Activated CD4-positive, alpha-beta T cell treated with anti-CD3 and anti-CD28 coated beads, Interleukin-2, amount 10 ng/mL, durations not matched to agents 7 days and 5 days (primary cell): Measurements from ENCODE around the gene TMEM184B. TPM values are rescaled to one million over a fixed set of nuclear protein-coding genes. Genes with fewer than 3 reads are reported as not detected.

Experiments used
- CTCF ChIA-PET: fragments of 350-600 bp; sonication (Branson Sonifier 250); formaldehyde crosslinking; loops from one replicate; lab custom pipeline; 2021; ENCODE audit warnings: antibody characterized with exemption; lab: Charles Lee
- POLR2A ChIA-PET: fragments of 350-600 bp; sonication (Branson Sonifier 250); formaldehyde crosslinking; loops from one replicate; lab custom pipeline; 2021; ENCODE audit warnings: antibody characterized with exemption; lab: Charles Lee
- DNase-seq: peaks from one replicate; pipeline ENCODE4 v3.0.0-alpha.2; 2020
- H3K27ac Mint-ChIP-seq: one replicate; pipeline ENCODE4 v1.8.0; 2021; ENCODE audit warnings: mild to moderate bottlenecking, moderate library complexity, mixed read lengths
- H3K27me3 Mint-ChIP-seq: one replicate; pipeline ENCODE4 v1.8.0; 2021; ENCODE audit warnings: mixed read lengths
- H3K36me3 Mint-ChIP-seq: one replicate; pipeline ENCODE4 v1.8.0; 2021; ENCODE audit warnings: low read depth, mixed read lengths
- H3K4me1 Mint-ChIP-seq: one replicate; pipeline ENCODE4 v1.8.0; 2021; ENCODE audit warnings: mixed read lengths
- H3K4me3 Mint-ChIP-seq: one replicate; pipeline ENCODE4 v1.8.0; 2021; ENCODE audit warnings: mild to moderate bottlenecking, moderate library complexity, mixed read lengths
- H3K9me3 Mint-ChIP-seq: one replicate; pipeline ENCODE4 v1.8.0; 2021; ENCODE audit warnings: mixed read lengths
- total RNA-seq, 2 experiments: library from RNA; stranded (reverse); gene quantifications; one replicate each; pipeline ENCODE4 v1.2.3, GENCODE V29; 2021

The TMEM184B gene
- total RNA-seq, 2 experiments from 2014 or later = 33.8 to 34.5 TPM

DNA sequence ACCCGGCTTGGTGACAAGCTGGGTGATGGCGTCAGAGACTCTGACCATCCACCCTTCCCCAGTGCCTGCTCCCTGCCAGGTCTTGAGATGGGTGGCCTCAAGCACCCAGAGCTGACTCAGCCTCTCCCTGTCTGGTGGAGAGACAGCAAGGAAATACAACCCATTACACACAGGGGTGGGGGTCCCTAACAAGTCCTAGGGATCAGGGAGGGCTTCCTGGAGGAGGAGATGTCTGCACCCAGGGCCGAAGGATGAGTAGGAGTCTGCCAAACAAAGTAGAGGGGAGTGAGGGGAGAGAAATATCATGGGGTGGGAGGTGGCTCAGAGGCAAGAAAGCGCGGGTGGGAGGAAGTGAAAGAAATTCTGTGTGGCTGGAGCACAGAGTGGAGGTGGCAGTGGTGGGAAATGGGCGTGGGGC, 64.2 kb downstream of the TMEM184B start:
- no peak overlapping the region for H3K27ac Mint-ChIP-seq

DNA sequence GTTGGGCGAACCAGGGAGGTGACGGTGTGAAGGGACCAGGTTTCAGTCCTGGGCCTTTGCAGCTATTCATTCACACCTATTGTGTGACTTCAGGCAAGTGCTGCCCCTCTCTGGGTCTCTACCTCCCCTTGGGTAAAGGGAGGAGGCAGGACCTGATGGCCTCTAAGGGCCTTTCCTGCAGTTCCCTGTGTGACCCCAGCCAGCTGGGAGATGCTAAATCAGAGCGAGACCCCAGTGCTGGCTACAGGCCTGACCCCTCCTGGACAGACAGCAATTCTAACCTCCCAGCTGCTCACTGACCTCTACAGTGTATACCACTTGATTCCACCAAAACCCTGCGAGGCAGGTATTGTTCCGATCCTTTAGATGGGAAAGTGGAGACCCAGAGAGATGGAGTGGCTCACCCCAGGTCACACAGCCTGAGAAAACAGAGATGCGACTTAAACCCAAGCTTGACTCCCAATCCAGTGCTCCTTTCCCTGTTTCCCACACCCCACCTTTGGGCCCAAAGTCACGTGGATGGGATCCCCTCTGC, 64.8 kb downstream of the TMEM184B start:
- no peaks in the 10 kb centered on the region for H3K27me3 Mint-ChIP-seq
- H3K4me3 Mint-ChIP-seq = no peak overlapping the region
- ChIA-PET POLR2A (no interaction called here), CTCF (interaction anchor here (0.6 to 1.4 kb wide), 2 partner anchors 8 to 14 kb away, joined by 3 to 5 read pairs; no protein-coding TSS in a partner anchor)
- peaks cover 31% of the 10 kb centered on the region for H3K4me1 Mint-ChIP-seq
- no peaks in the 10 kb centered on the region for H3K9me3 Mint-ChIP-seq
- no peak for DNase-seq
- H3K27ac Mint-ChIP-seq = no peak overlapping the region
- no peaks in the 10 kb centered on the region for H3K36me3 Mint-ChIP-seq

More for the DNA sequence above, 64.2 kb downstream of the TMEM184B start:
- POLR2A ChIA-PET = no interaction called here
- Mint-ChIP-seq H3K27me3 (peaks cover 4% of the 10 kb centered on the region), H3K36me3 (peaks cover 4% of the 10 kb centered on the region), H3K9me3 (no peaks in the 10 kb centered on the region), H3K4me1 (peaks cover 30% of the 10 kb centered on the region), H3K4me3 (no peak overlapping the region)
- DNase-seq = no peak
- CTCF ChIA-PET = no interaction called here

DNA sequence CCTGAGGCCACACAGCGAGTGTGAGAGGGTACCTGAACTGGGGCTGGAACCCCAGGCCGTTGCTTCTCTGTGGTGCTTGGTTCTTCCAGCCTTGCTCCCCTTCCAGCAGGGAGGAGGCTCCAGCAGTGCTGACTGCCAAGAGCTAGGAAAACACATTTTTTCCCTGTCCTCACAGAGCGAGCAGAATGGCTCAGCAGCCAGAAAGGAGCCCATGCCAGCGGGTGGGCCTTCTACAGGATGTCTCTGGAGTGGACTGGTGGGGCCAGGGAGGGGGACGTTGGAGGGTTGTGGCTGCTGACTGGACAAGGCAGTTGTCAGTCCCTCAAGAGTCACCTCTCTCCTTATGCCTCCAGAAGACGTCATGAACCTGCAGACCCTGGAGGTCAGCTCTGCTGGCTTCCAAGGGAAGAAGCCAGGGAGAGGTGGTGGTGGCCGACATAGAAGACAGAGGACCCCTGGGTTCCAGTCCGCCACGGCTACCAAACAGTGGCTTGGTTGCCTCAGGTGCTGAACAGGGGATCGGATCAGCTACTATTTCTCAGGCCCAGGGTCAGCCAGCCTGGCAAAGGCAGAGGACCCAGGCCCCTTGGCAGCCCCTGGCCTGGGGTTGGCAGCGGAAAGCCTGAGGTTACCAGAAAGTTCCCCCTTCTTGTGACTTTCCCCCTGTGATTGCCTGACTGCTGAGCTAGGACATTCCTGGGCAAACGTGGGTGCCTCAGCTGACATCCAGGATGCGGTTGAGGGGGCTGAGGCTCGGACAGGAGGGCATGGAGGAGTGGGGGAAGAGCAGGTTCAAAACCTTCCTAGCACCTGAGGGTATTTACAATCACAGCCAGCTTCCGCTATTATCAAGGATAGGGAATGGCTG, 67.3 kb downstream of the TMEM184B start:
- H3K27ac Mint-ChIP-seq = no peak overlapping the region
- no peaks in the 10 kb centered on the region for H3K36me3 Mint-ChIP-seq
- peaks cover 40% of the 10 kb centered on the region for H3K4me1 Mint-ChIP-seq
- ChIA-PET CTCF (interaction anchor here (0.6 to 1.6 kb wide), 4 partner anchors 9 to 85 kb away, joined by 3 to 5 read pairs (median 3); no protein-coding TSS in a partner anchor), POLR2A (no interaction called here)
- H3K4me3 Mint-ChIP-seq = no peak overlapping the region
- DNase-seq = no peak
- no peaks in the 10 kb centered on the region for H3K27me3 Mint-ChIP-seq
- H3K9me3 Mint-ChIP-seq = no peaks in the 10 kb centered on the region

DNA sequence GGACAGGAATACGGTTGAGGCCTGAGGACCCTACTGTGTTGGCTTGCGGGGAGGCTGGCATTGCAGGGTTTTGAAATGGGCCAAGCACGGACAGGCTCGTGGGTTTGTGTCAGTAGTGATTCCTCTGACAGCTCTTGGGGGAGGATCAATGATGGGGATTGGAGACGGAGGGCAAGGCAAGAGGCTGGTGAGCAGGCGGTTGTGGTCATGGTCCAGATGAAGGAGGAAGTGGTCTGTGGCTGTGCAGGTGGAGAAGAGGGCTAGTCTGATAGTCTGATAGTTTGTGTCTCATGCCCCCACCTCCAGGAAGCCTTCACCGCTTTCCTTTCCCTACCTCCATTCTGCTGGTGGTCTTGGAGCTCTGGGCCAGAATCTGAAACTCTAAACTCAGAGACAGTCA, 68.0 kb downstream of the TMEM184B start:
- no peak for DNase-seq
- peak overlapping the region; percentile 2 for H3K4me3 Mint-ChIP-seq
- peaks cover 43% of the 10 kb centered on the region for H3K4me1 Mint-ChIP-seq
- no peaks in the 10 kb centered on the region for H3K9me3 Mint-ChIP-seq
- H3K36me3 Mint-ChIP-seq = no peaks in the 10 kb centered on the region
- POLR2A ChIA-PET = no interaction called here
- H3K27me3 Mint-ChIP-seq = no peaks in the 10 kb centered on the region
- CTCF ChIA-PET = interaction anchor here (0.6 to 2.4 kb wide), 5 partner anchors 9 to 86 kb away, joined by 3 to 9 read pairs (median 3); no protein-coding TSS in a partner anchor
- H3K27ac Mint-ChIP-seq = peak overlapping the region; percentile 78

DNA sequence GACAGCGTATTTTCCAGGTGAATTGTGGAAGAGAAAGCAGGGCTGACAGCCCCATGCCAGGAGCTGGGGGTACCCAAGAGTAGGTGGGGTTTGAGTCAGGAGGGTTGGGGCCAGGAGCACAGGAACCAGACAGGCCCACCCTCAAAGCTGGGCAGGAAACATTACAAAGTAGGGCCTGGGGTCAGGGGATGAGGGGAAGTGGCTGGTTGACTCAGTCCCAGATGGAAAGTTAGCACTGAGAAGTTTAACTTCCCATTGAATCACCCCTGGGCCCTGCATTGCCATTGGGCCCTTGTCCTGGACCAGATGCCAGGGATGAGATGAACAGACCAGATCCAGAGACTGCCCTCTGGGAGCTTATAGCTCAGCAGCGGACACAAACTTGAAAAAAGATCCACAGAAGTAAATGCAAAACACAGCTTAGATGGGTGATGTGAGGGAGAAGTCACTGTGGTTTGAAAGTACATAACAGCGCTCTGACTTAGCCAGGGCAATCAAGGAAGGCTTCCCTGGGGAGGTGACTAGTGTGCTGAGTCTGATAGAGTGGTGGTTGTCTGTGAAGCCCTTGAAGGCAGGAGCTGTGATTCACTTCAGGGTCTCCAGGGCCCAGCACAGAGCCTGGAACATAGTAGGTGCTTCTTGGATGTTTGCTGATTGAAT, 68.8 kb downstream of the TMEM184B start:
- H3K4me3 Mint-ChIP-seq = peak overlapping the region; percentile 81
- ChIA-PET CTCF (interaction anchor here (0.8 to 2.4 kb wide), 3 partner anchors 11 to 67 kb away, joined by 4 to 9 read pairs (median 5); no protein-coding TSS in a partner anchor), POLR2A (no interaction called here)
- no peaks in the 10 kb centered on the region for H3K36me3 Mint-ChIP-seq
- H3K27me3 Mint-ChIP-seq = no peaks in the 10 kb centered on the region
- no peak for DNase-seq
- peak overlapping the region; percentile 42 for H3K27ac Mint-ChIP-seq
- H3K4me1 Mint-ChIP-seq = peaks cover 48% of the 10 kb centered on the region
- no peaks in the 10 kb centered on the region for H3K9me3 Mint-ChIP-seq

DNA sequence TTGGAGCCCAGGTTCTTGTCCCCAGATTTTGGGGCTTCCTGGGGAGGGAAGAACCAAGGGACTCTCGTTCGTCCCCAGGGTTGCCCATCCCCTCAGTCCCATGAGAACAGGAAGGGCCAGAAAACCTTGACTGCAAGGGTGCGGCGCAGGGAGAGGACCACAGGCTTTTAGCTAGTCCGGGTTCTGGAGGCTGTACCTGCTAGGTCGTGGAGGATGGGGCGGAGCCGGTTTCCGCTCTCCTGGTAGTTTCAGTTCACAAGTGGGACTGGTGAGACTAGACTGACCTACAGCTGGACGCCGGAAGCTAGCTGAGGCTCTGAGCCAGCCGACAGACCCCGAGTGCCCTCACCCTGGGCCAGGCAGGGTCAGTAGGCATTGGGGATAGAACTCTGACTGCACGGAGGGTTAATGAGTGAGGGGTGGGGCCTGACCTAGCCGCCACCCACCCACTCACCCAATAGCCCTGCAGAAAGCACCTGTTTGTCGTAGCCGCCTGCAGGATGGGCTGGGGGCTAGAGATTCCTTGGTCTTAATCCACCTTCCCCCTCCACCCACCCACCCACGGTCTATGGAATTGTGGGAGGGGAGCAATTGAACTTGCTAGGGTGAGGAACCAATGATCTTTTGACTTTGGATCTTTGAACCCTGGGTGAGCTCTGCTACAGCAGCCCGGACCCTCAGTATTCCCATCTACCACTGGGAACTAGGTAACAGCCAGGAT, 69.6 kb downstream of the TMEM184B start:
- ChIA-PET POLR2A (interaction anchor here (0.6 kb wide), 1 partner anchor 12 kb away, joined by 6 read pairs; no protein-coding TSS in a partner anchor), CTCF (interaction anchor here (0.8 to 2.4 kb wide), 3 partner anchors 9 to 27 kb away, joined by 3 to 9 read pairs (median 3); no protein-coding TSS in a partner anchor)
- Mint-ChIP-seq H3K27ac (peak overlapping the region; percentile 86), H3K4me3 (peak overlapping the region; percentile 81), H3K9me3 (no peaks in the 10 kb centered on the region), H3K27me3 (no peaks in the 10 kb centered on the region), H3K36me3 (no peaks in the 10 kb centered on the region), H3K4me1 (peaks cover 49% of the 10 kb centered on the region)
- peak; percentile 54 for DNase-seq

DNA sequence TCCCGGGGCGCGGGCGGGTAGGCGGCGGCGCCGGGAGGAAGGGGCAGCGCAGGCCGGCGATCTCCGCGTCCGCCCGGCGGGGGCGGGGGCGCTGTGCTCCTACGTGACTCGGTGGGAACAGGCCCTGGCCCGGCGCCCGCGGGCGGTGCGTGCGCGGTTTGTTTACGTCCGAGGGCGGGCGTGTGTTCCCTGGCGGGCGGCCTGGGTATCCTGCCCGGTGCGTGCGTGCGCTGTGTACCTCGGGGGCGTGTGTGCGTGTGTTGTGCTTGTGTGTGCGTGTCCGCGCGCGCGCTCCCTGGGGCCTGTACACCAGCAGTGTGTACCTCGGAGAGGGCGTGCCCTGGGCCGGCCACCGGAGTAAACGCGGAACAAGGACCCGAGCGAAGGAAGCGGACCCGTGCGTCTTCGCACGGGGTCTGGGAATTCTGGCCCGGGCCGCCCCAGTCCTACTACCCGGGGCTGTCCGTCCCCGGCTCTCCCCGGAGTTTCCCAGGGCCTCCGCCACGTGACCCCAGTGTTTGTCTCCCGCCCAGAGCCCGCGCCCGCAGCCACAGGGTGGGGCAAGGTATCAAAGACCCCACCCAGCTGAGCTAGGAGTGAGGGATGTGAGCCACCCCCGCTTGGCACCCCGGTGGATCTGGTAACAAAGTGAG, 70.2 kb downstream of the TMEM184B start:
- Mint-ChIP-seq H3K36me3 (no peaks in the 10 kb centered on the region), H3K9me3 (no peaks in the 10 kb centered on the region), H3K27ac (peak overlapping the region; percentile 86), H3K27me3 (no peaks in the 10 kb centered on the region), H3K4me1 (peaks cover 49% of the 10 kb centered on the region), H3K4me3 (peak overlapping the region; percentile 81)
- ChIA-PET CTCF (interaction anchor here (0.6 to 2.4 kb wide), 5 partner anchors 9 to 99 kb away, joined by 3 to 9 read pairs (median 3); no protein-coding TSS in a partner anchor), POLR2A (interaction anchor here (0.6 kb wide), 1 partner anchor 11 kb away, joined by 6 read pairs; no protein-coding TSS in a partner anchor)
- DNase-seq = peak; percentile 62

DNA sequence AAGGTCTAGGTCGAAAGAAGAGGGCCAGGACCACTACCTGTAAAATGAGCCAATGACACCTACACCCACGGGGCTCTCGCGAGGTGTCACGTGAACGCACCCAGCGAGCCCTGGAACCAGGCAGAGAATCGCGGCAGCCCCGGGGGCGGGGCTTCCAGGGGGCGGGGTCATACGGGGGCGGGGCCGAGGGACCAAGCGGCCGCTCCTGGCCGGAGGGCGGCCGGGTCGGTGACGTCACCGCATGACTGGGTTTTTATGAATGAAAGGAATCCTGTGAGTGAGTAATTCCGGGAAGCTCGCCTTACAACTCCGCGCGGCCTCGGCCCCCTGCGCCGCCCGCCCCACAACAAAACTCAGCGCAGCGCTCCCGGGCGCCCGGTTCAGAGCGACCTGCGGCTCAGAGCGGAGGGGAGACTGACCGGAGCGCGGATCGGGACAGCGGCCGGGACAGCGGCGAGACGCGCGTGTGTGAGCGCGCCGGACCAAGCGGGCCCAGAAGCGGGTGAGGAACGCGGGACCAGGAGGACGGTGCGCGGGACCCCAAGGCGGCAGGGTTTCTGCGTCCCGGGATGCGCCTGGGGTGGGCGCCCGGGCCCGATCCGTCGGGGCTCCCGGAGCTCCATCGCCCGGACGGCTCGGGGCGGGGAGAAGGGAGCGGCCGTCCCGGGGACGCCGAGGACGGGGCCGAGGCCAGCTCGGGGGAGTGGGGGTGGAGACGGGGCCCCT, 70.9 kb downstream of the TMEM184B start, which contains the start of gene MAFF:
TSS of gene MAFF (plus strand) at position 284 of the 726 bp plus-strand sequence. CDS start 11,860 bp downstream, outside the sequence.
- peak; percentile 89 for DNase-seq
- Mint-ChIP-seq H3K4me3 (peak within 1 kb of the TSS; percentile 81), H3K36me3 (no peaks in the 10 kb centered on the region), H3K4me1 (peaks cover 49% of the 10 kb centered on the region), H3K27ac (peak within 1 kb of the TSS; percentile 95), H3K9me3 (no peaks in the 10 kb centered on the region), H3K27me3 (no peaks in the 10 kb centered on the region)
- ChIA-PET POLR2A (interaction anchor here (0.7 kb wide), 1 partner anchor 780 kb away, joined by 3 read pairs; the partner anchor contains the start of gene APOBEC3B), CTCF (interaction anchor here (0.6 to 2.0 kb wide), 4 partner anchors 10 to 99 kb away, joined by 3 to 7 read pairs (median 4); no protein-coding TSS in a partner anchor)

DNA sequence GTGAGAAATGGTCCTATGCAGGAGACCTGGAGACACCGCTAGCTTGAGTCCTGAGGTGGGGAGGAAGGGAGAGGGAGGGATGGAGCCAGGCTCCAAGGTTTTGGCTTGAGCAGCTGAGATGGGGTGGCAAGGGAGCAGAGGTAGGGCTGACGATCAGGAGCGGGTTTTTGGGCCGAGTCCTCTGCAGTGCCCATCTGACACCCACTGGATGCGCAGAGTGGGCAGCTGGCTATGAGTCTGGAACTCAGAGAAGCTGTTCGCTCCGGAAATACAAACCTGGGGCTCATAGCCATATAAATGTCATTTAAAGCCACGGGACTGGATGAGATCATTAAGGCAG, 71.5 kb downstream of the TMEM184B start:
- no peak for DNase-seq
- H3K4me1 Mint-ChIP-seq = peaks cover 49% of the 10 kb centered on the region
- H3K27me3 Mint-ChIP-seq = no peaks in the 10 kb centered on the region
- H3K9me3 Mint-ChIP-seq = no peaks in the 10 kb centered on the region
- H3K36me3 Mint-ChIP-seq = no peaks in the 10 kb centered on the region
- H3K4me3 Mint-ChIP-seq = peak overlapping the region; percentile 71
- H3K27ac Mint-ChIP-seq = peak overlapping the region; percentile 95
- CTCF ChIA-PET = interaction anchor here (1.1 to 2.0 kb wide), 3 partner anchors 10 to 18 kb away, joined by 3 to 7 read pairs (median 3); no protein-coding TSS in a partner anchor
- POLR2A ChIA-PET = interaction anchor here (0.7 kb wide), 1 partner anchor 781 kb away, joined by 3 read pairs; the partner anchor contains the start of gene APOBEC3B

DNA sequence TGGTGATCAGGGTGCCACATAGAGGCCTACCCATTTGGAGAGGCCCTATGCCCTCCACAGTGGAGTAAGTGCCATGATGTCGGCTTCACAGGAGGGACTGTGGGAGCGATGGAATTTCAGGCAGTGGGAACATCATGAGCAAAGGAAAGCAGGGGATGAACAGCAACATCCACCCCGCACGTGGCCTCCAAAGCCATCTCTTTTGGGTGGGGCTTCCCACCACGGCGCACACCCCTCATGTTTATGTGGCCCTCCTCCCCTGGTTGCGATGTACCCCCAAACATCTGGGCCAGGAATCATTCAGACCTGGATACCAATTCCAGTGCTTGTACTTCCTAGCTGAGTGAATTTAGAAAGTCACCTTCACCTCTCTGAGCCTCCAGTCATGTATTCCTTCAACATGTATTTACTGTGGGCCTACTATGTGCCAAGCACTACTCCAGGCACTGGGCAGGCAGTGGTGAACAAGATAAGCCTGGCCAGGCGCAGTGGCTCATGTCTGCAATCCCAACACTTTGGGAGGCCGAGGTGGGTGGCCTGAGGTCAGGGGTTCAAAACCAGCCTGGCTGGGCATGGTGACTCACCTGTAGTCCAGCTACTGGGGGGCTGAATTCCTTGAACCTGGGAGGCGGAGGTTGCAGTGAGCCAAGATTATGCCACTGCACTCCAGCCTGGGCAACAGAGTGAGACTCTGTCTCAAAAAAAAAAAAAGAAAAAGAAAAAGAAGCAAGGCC, 72.8 kb downstream of the TMEM184B start:
- Mint-ChIP-seq H3K27ac (no peak overlapping the region), H3K36me3 (no peaks in the 10 kb centered on the region), H3K27me3 (no peaks in the 10 kb centered on the region), H3K4me1 (peaks cover 50% of the 10 kb centered on the region), H3K4me3 (no peak overlapping the region), H3K9me3 (no peaks in the 10 kb centered on the region)
- ChIA-PET CTCF (interaction anchor here (0.9 to 2.0 kb wide), 3 partner anchors 9 to 16 kb away, joined by 3 to 7 read pairs (median 3); no protein-coding TSS in a partner anchor), POLR2A (no interaction called here)
- DNase-seq = no peak
